HG03060 (cell line): ENCODE data around the gene RDX.
"Not testable (repeated sequence)": the region's sequence is repeated elsewhere in the genome, so short reads cannot be mapped to it uniquely, and the experiment has no call there.

ENCODE experiments used
- ATAC-seq: cut with Tn5 transposase; IDR thresholded peaks from one replicate; pipeline ENCODE4 v1.9.1; 2021; ENCODE audit warnings: low read depth, moderate number of reproducible peaks; ENCODE audit not compliant: unreplicated experiment

The RDX gene

DNA sequence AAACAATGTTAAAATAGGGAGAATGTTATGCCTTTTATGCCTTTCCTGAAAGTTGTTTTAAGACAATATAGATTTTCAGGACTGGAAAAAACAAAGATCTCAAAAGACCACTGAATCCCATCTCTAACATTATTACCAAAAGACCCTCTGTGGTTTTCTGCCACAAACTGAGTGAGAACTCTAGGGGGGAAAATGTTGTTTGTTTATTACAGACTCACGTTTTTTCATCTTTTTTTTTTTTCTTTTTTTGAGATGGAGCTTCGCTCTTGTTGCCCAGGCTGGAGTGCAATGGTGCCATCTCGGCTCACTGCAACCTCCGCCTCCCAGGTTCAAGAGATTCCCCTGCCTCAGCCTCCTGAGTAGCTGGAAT, 9.6 kb upstream of the RDX start:
- not testable (repeated sequence) for ATAC-seq

- no peak for ATAC-seq
Observed at GRCh38 chr11:110305169-110306018, 9.0 kb upstream of the RDX start.

GRCh38 chr11:110303414-110303826, 7.0 kb upstream of the RDX start:
- ATAC-seq: no peak

DNA sequence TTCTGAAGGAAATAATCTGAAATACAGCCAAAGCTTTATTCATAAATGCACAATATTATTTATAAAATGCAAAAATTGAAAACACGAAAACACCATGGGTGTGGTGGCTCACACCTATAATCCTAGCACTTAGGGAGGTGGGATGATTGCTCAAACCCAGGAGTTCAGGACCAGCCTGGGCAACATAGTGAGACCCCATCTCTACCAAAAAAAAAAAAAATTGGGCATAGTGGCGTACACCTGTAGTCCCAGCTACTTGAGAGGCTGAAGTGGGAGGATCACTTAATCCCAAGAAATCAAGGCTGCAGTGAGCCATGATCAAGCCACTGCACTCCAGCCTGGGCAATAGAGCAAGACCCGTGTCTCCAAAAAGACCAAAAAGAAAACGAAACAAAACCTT, 5.2 kb upstream of the RDX start:
- ATAC-seq: no peak

- ATAC-seq: no peak
Observed at GRCh38 chr11:110301032-110301431, 4.6 kb upstream of the RDX start.

DNA sequence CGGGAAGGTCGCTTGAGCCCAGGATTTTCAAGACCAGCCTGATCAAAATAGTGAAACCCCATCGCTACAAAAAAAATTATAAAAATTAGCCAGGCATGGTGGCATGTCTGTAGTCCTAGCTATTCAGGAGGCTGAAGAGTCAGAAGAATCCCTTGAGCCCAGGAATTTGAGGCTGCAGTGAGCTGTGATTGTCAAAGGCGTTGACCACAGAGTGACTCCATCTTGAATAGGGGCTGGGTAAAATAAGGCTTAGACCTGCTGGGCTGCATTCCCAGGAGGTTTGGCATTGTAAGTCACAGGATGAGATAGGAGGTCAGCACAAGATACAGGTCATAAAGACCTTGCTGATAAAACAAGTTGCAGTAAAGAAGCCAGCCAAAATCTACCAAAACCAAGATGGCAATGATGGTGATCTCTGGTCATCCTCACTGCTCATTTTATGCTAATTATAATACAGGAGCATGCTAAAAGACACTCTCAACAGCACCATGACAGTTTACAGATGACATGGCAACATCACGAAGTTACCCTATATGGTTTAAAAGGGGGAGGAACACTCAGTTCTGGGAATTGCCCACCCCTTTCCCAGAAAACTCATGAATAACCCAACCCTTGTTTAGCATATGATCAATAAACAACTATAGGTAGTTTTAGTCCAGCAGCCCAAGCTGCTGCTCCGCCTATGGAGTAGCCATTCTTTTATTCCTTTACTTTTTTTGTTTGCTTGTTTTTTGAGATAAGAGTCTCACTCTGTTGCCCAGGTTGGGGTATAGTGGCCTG, 2.8 kb upstream of the RDX start:
- ATAC-seq: no peak

GRCh38 chr11:110298301-110298765, 1.9 kb upstream of the RDX start:
- no peak for ATAC-seq

- no peak for ATAC-seq
Observed at GRCh38 chr11:110297726-110298300, 1.4 kb upstream of the RDX start.

- ATAC-seq: no peak
Observed at GRCh38 chr11:110297076-110297725, 787 bp upstream of the RDX start.

- peak; percentile 48 for ATAC-seq
Observed at GRCh38 chr11:110295531-110296225, 736 bp downstream of the RDX start.

GRCh38 chr11:110295086-110295485, 1.3 kb downstream of the RDX start:
- ATAC-seq: no peak

DNA sequence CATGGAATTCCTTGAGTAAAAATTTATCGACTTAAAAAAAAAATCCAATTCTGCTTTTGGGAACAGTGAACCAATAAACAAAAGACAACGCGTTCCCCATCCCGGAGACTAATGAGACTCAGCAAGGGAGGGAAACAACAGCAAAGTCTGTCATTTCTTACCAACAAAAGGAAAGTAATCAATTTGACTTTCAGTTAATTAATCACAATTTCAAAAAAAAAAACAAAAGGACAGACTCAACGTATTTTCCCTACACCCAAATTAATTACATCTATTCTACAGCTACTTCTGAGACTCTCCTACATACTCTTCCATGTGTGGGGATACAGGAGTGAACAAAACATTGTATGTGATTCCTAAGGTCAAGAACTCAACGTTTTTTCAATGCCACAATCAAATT, 1.9 kb downstream of the RDX start:
- no peak for ATAC-seq

DNA sequence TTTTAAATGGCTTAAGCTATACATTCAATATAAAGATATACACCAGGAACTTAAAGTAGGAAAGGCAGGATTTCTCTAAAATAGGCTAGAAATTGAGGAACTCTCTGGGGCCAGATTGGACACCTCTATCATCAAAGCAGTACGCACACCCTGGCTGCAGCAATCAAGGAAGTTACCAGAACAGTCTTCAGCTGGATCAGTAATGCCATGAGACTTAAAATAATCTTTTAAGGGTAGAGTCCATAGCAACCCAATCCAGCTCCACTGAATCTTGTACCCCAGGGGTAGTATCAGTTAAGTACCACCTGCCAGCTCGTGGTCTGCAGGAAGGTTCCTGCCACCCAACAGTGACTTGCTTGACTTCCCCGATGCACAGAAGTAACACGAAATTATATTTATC, 3.0 kb downstream of the RDX start:
- no peak for ATAC-seq

DNA sequence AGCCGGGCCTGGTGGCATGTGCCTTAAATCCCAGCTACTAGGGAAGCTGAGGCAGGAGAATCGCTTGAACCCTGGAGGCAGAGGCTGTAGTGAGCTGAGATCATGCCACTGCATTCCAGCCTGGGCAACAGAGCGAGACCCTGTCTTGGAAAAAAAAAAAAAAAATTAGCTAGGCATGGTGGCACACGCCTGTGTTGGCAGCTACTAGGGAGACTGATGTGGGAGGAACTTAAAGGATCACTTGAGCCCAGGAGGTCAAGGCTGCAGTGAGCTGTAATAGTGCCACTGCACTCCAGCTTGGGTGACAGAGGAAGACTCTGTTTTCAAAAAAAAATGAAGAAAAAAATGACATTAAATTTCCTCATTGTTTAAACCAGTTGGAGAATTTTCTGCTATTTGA, 4.3 kb downstream of the RDX start:
- ATAC-seq: not testable (repeated sequence)

DNA sequence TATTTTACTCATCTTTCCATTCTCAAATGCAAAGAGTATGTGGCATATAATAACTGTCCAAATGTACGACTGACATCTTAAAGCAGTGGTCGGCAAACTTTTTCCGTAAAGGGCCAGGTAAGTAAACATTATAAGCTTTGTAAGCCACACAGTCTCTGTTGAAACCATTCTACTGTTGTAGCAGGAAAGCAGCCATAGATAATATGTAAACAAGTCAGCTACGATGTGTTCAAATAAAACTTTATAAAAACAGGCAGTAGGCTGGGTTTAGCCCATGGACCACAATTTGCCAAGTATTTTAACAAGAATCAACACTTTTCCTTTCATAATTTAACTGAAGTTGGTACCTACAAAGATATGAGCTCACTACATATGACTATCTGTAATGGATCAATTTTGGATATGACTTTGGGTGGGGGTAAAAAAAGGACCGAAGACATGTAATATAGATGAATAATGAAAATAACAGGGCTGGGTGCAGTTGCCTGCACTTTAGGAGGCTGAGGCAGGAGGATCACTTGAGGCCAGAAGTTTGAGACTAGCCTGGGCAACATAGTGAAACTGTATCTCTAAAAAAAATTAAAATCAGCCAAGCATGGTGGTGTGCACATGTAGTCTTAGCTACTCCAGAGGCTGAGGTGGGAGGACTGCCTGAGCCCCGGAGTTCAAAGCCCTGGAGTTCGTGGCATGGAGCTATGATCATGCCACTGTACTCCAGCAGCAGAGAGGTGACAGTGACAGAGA, 5.7 kb downstream of the RDX start:
- no peak for ATAC-seq

DNA sequence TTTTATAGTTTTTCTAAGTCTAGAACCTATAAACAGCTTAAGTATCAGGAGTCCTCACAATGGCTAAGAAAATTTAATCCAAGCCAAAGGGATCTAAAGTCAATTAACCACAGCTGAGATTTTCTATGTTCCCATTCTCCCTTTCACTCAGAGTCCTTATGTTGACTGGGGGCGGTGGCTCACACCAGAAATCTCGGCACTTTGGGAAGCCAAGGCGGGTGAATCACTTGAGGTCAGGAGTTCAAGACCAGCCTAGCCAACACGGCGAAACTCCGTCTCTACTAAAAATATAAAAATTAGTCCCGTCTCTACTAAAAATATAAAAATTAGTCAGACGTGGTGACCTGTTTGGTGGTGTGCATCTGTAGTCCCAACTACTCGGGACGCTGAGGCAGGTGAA, 6.9 kb downstream of the RDX start:
- no peak for ATAC-seq

GRCh38 chr11:110287537-110287936, 8.9 kb downstream of the RDX start:
- no peak for ATAC-seq

DNA sequence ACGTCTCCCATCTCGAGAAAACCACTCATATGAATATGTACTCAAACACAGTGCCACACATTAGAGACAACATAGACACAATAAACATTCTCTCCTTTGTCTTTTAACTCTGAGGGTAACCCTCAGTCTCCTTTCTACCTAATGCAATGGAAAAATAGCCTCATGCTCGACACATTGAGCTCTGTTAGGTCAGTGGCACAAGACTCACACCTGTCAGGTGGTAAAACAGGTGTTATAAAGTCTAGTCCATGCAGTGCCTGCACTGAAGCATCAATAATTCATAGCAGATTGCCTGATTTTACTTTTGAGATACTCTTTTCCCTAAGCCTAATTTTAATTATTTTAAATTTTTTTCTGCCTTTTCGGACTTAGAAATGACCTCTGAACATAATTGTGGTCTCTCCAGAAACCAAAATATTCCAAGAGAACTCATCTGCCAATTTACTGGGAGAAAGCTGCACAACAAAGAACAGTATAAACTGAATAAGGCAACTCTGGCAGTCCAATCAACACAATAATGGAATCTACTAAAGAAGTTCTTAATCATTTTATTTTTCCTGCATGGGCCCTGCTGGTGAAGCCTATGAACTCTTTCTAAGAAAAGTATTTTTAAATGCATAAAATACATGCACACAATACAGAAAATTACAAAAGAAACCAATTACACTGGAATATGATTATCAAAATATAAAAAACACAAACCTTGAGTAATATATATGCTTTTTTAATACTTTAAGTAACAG, 9.9 kb downstream of the RDX start:
- no peak for ATAC-seq

DNA sequence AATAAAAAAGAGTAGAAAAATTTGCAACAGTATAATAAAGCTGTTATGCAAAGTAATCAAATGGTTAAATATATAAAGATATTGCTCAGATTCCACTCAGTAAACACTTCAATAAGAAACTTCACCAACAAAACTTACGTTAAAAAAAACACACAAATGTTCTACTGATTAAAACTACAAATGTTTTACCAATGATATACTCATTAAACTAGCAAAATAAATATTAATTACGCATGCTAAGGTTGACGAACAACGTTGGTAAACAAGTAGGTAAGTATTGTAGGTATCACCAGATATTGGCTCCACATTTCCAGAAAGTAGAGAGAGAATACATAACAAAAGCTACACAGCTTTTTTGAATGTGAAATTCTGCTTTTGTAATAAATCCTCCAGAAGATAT, 12.6 kb downstream of the RDX start:
- no peak for ATAC-seq
